ENCODE results near the gene TNS4.
A peak's percentile ranks its signal among the peaks of the same experiment; 100 is the strongest.

The TNS4 gene

GRCh38 chr17:40463122-40463550 is 38.3 kb downstream of the TNS4 start:
- H3K4me3 Mint-ChIP-seq = peak overlapping the region in 2 of 3 experiments; percentile 9 to 20
- TF ChIP-seq CTCF (IDR thresholded peaks at IDR 0.05; ENCODE audit: unreplicated experiment in 3 of 3) = no peak
- H3K27me3 Mint-ChIP-seq (ENCODE audit: low read depth) = peaks cover 12% of the 10 kb centered on the region
- peaks cover 70% of the 10 kb centered on the region for H3K4me1 Mint-ChIP-seq
- no peaks in the 10 kb centered on the region for H3K36me3 Mint-ChIP-seq (ENCODE audit: low read depth)
- H3K9me3 Mint-ChIP-seq = no peaks in the 10 kb centered on the region
- peak overlapping the region; percentile 92 to 96 (median 95) for H3K27ac Mint-ChIP-seq

DNA sequence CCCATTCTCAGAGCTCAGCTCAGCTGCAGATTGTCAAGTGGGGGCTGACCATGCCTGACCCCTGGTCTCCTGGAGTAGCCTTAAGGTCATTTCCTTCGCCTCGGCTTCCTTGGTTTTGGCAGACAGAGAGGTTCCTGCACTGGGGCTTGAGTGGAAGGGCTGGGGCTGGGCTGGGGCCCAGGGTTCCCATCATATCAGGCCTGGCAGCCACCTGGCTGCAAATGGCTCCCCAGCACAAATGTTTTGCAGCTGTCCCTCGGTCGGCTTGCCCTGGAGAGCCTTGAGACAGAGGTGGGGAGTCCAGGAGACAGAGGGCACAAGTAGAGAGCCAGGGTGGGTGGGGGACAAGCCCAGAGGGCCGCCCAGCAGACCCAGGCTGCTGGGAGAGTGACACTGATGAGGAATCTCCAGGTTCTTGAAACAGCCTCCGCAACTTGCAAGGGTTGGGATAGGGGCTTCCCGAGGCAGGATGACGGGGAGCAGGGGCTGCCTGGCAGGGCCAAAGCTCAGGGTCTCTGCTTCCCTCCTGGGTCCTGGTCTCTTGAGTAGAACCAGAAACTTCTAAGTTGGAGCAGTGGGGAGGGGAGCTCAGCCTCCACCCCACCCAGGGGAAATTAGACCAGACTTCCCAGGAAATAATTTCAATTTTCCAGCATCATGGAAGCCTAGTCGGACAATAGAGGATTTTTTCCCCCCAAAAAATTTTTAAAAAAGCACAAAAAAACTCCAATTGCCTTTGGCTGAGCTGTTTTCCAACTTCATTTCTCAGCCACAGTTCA is 38.9 kb downstream of the TNS4 start:
- H3K27ac Mint-ChIP-seq = peak overlapping the region; percentile 92 to 96 (median 95)
- H3K27me3 Mint-ChIP-seq (ENCODE audit: low read depth) = peaks cover 16% of the 10 kb centered on the region
- no peak for TF ChIP-seq CTCF (IDR thresholded peaks at IDR 0.05; ENCODE audit: unreplicated experiment in 3 of 3)
- no peaks in the 10 kb centered on the region for H3K9me3 Mint-ChIP-seq
- peaks cover 5% of the 10 kb centered on the region for H3K36me3 Mint-ChIP-seq (ENCODE audit: low read depth)
- H3K4me1 Mint-ChIP-seq = peaks cover 76% of the 10 kb centered on the region
- H3K4me3 Mint-ChIP-seq = peak overlapping the region in 1 of 3 experiments; percentile 50

GRCh38 chr17:40461732-40462342 is 39.6 kb downstream of the TNS4 start:
- H3K27ac Mint-ChIP-seq = peak overlapping the region; percentile 92 to 96 (median 95)
- peaks cover 10% of the 10 kb centered on the region for H3K36me3 Mint-ChIP-seq (ENCODE audit: low read depth)
- H3K9me3 Mint-ChIP-seq = no peaks in the 10 kb centered on the region
- no peak for TF ChIP-seq CTCF (IDR thresholded peaks at IDR 0.05; ENCODE audit: unreplicated experiment in 3 of 3)
- H3K4me3 Mint-ChIP-seq = peak overlapping the region; percentile 45 to 57 (median 50)
- peaks cover 16% of the 10 kb centered on the region for H3K27me3 Mint-ChIP-seq (ENCODE audit: low read depth)
- peaks cover 83% of the 10 kb centered on the region for H3K4me1 Mint-ChIP-seq

DNA sequence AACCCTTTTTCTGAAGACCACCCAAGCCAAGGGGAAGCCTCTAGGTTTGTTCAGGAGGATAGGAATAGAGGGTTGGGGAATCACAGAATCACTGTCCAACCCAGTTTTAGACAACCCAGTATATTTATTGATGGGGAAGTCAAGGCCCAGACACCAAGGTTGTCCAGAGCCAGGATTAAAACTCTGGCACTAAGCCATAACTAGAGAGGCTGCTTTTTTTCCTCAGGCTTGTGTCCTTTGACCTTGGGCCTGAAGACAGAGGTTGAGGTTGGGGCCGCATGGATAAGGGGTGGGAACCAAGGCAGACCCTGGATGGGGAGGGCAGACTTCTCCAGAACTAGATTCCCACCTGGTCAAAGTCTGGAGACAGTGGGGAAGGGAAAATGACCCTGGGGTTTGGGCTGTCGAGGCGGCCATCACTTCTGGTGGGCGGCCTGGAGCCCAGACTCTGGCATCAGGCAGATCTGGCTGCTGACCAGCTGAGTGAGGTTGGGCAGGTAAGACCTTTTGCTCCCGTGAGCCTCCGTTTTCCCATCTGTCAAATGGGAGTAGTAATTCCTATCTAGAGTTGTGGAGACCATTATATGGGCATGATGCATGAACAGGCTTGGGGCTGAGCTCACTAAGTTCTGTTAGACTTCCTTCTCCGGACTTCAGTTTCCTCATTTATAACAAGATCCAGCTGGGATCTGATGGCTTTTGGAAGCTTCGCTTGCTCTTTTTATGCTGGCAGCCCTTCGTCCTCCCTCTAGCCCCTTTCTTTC is 40.3 kb downstream of the TNS4 start:
- peaks cover 88% of the 10 kb centered on the region for H3K4me1 Mint-ChIP-seq
- H3K27me3 Mint-ChIP-seq (ENCODE audit: low read depth) = peaks cover 13% of the 10 kb centered on the region

GRCh38 chr17:40460604-40460967 is 40.8 kb downstream of the TNS4 start:
- TF ChIP-seq CTCF (IDR thresholded peaks at IDR 0.05; ENCODE audit: unreplicated experiment in 3 of 3) = no peak
- no peaks in the 10 kb centered on the region for H3K9me3 Mint-ChIP-seq
- H3K36me3 Mint-ChIP-seq (ENCODE audit: low read depth) = peaks cover 20% of the 10 kb centered on the region
- peaks cover 89% of the 10 kb centered on the region for H3K4me1 Mint-ChIP-seq
- H3K27me3 Mint-ChIP-seq (ENCODE audit: low read depth) = peaks cover 11% of the 10 kb centered on the region
- peak overlapping the region in 1 of 3 experiments; percentile 44 for H3K4me3 Mint-ChIP-seq
- H3K27ac Mint-ChIP-seq = peak overlapping the region; percentile 92 to 96 (median 95)

More for the DNA sequence above, 40.3 kb downstream of the TNS4 start:
- Mint-ChIP-seq H3K36me3 (ENCODE audit: low read depth) (peaks cover 15% of the 10 kb centered on the region), H3K4me3 (peak overlapping the region in 2 of 3 experiments; percentile 45 to 57), H3K27ac (peak overlapping the region; percentile 92 to 96 (median 95)), H3K9me3 (no peaks in the 10 kb centered on the region)
- TF ChIP-seq CTCF (IDR thresholded peaks at IDR 0.05; ENCODE audit: unreplicated experiment in 3 of 3) = no peak

All from nephron (organoid).